GM18858 (cell line): Measurements from ENCODE around the gene UFM1.
A peak's percentile ranks its signal among the peaks of the same experiment; 100 is the strongest.
"Not testable (repeated sequence)": the region's sequence is repeated elsewhere in the genome, so short reads cannot be mapped to it uniquely, and the experiment has no call there.

Experiments
- ATAC-seq: cut with Tn5 transposase; IDR thresholded peaks from one replicate; pipeline ENCODE4 v1.9.1; 2021; ENCODE audit not compliant: unreplicated experiment

Gene UFM1

DNA sequence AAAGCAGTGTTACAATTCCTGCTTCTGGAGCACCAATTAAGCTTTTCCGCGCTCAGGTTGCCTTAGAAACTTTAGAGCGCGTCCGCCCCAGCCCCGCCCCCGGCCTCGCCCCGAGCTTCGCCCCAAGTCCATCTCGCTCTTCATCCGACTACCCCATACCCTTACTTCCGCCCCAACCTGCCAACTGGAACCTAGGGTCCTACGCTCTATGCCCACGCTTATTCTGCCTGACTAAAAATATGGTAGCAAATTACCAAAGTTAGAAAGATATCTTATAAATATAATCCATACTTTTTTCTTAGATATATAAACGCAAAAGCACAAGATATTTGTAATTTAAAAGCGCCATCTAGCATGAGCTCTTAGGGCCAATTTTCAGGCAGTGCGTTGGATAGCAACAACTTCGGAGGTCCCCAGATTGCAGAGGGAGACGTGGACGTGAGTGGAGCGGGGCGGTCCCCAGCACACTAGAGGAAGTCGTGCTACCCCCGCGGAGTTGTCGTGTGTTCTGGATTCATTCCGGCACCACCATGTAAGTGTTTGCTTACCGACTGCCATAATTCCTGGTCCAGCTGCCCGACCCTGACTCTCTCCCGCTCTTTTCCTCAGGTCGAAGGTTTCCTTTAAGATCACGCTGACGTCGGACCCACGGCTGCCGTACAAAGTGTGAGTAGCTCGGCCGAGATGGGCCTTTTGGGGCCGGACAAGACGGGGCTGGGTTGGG is at the start of gene UFM1:
Gene UFM1, plus strand, starts transcription at position 462 of the 724 bp plus-strand sequence. Its CDS starts 69 bp downstream, at position 531.
- ATAC-seq, result peak; percentile 79

- ATAC-seq, result no peak
Observed at GRCh38 chr13:38301236-38301635, 48.4 kb upstream of the UFM1 start.

DNA sequence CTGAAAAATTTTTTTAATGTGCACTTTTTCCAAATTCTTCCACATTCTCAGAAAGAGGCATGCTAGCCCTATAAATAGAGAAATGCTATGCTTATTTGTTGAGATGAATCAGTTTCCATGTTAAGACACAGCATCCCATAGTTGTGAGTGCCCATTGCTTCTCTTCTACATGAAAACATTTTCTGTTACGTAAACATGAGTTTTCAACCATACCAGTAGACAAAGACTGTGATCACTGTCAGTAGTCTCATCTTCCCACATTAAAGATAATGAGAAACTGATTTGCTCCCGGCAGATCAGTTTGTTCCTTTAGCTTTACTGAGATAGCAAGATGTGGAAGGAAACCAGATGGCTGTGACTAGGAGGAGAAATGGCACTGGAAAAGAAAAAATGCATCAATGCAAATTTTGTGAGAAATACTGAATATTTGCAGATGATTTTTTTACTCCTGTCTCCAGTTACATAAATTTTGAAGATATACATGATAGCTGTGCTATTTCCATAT is 45.8 kb upstream of the UFM1 start:
- no peak for ATAC-seq

DNA sequence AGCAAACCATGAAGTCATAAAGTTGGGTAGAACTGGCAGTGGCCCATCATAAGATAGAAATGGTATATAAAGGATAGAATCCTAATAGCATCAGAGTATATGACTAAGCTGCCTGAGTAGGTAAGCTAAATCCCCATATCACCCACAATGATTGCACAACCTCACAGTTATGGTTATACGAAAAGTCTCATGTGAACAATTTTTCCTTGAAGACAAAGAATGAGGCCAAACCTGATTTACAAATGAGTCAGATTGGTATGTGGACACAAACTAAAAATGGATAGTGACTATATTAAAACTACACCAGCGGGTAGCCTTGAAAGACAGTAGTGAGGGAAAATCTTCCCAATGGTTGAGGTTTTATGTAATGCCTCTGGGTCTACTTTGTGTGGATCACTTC is 40.9 kb upstream of the UFM1 start:
- ATAC-seq, result no peak

GRCh38 chr13:38309397-38309796 is 40.3 kb upstream of the UFM1 start:
- ATAC-seq, result no peak

DNA sequence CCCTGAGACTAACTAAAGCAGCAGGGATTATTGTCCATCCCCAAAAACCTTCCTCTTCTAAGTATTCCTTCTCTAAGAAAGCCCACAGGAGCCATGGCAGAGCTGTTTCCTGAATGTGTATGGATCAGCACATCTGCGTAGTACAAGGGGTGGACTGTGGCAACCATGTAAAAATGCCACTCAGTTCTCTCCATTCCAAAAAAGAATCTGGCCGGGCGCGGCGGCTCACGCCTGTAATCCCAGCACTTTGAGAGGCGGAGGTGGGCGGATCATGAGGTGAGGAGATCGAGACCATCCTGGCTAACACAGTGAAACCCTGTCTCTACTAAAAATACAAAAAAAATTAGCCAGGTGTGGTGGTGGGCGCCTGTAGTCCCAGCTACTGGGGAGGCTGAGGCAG is 38.5 kb upstream of the UFM1 start:
- not testable (repeated sequence) for ATAC-seq

GRCh38 chr13:38316129-38316528 is 33.5 kb upstream of the UFM1 start:
- ATAC-seq, result no peak

GRCh38 chr13:38321654-38322053 is 28.0 kb upstream of the UFM1 start:
- no peak for ATAC-seq

GRCh38 chr13:38325426-38325825 is 24.2 kb upstream of the UFM1 start:
- no peak for ATAC-seq

DNA sequence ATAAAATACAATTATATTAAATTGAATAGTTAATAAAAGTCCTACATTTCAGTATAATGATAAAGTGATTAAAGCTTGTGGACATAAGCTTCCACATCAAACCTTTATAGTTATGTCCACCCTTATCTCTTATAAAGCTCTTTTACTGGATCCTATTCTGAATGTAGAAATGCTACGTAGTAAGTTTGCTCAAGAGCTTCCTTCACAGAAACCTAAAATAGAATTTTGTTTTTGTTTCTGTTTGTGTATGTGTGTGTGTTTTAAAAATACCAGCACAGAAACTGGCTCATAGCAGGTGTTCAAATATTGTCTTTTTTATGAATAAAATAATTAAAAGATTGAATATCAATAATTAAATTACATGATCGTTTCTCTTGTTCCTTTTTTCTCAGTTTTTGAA is 21.0 kb upstream of the UFM1 start:
- ATAC-seq, result no peak

DNA sequence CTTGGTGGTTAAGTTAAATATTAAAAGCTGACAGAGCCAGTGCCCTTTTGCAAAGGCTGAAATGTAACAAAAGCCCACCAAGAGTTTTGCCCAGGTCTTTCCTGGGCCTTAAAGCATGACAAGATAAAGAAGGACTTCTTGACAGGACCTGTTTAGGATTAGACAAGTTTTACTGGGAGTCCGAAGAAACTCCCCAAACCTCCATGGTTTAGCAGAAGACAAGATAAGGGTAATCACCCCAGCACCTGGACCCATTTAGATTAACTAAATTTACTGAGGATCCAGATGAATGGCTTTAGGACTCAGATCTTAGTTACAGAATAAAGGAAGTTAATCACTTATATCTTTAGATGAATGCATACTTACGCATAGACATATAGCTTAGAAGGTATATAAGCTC is 14.8 kb upstream of the UFM1 start:
- no peak for ATAC-seq

DNA sequence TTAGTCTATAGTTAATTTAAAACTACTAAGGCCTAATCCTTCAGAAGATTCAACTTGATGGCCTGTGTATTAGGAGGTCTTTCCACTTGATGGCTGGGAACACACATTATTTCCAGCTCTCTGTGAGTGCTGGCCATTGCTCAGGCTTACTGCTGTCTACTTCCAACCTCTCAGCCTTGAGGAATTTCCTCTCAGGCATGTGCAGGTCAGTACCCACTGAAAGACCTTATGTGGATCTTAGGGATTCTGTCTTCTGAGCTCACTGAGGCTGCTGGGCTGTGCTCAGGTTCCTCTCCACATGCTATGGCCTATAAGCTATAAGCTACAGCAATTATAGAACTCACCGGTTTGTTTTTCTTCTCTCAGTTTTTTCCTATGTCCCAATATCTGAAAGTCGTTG is 11.6 kb upstream of the UFM1 start:
- ATAC-seq, result no peak

DNA sequence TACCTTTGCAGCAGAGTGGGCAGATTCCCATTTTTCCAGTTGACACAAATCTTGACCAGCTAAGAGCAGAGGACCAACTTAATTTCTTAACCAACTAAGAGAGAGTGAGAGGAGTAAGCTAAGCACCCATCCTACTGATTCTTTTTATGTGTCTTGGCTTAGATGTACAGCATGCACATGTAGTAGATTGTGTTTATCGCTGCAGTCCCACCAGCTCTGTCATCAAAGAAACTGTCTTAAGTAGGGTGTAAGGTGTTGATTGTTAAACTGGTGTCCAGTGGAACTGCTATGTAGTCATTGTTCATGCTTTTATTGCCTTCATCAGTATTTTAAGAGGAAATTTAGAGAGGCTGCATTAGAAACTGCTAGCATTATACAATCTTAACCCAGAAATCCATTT is 9.0 kb upstream of the UFM1 start:
- ATAC-seq, result no peak

- ATAC-seq, result no peak
Observed at GRCh38 chr13:38341149-38341692, 8.4 kb upstream of the UFM1 start.

DNA sequence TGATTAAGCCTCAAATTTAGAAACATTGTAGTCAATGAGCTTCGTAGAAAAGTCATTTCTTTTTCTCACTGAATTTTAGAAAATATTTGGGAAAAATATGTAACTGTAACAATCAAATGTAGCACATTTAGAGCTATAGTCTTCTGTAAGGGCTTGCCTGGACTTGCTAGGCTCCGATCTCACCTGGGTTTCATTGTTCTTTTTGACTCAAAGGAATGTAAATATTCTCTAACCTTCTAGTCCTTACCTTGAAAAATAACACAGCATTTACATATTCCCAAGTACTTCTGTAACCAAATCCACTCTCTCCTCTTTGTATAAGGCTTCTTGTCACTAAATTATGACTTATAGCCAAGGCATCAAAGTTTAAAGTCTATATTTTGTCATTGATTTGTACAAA is 2.9 kb upstream of the UFM1 start:
- ATAC-seq, result no peak

- ATAC-seq, result peak; percentile 17
Observed at GRCh38 chr13:38348861-38349389, 726 bp upstream of the UFM1 start.

DNA sequence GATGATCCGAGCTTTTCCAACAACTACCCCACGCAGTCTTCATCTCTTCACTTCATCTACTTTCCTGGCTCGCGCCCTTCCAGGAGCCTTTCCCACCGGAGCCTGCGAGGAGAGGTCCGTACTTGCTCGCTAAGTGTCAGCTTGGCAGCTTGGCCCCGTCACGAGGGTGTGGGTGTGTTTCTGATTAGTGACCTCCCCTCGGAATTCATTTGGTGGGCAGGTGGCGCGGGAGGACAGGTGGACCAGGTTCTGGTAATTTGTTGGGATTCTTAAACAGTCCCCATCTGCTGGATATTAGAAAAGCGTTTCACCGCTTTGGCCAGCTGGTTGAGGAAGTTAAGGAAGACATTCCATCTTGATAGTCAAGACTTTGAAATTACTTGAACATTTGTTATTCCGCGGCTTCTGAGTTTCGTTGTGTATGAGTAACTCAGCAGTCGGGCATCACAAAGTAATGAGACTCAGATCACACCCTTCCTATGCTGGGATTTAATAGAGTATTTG is 515 bp downstream of the UFM1 start:
- ATAC-seq, result no peak

DNA sequence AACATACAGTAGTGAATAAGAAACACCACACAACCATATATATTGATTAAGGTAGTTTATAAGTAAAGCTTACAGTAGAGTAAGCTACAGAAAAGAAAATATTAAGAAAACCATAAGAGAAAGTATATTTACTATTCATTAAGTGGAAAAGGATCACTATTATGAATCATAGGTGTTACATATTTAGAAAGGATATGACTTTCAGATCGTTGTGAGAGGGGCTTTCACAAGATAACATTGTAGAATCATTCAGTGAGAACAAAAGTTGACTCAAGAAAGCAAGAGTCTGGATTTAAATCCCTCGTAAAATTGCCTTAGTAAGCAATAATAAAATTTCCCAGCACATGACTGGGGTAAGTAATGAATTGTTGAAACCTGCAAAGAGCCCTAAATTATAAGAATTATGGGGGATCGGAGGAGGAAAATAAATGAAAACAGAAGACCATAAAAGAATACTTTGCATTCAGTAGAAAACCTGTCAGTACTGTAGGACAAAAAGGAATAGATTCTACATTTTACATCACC is 6.0 kb downstream of the UFM1 start:
- no peak for ATAC-seq

DNA sequence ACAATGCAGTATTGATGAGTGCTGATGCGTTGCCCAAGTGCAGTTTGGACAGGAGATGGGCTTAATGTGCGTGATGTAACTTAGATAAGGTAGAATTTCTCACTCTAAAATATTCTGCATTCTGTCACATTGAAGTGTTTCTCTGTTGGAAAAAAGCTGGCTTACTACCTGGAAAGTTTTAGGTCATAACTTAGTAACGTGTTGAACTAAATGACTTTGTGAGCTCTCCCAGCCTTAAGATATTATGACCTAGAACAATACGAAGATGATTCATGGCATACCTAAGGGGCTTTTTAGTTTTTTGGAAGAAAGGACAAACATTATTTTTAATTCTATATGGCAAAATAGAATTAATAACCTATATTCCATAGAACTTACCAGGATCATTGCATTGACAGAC is 9.0 kb downstream of the UFM1 start:
- no peak for ATAC-seq

GRCh38 chr13:38361542-38362262 is 12.1 kb downstream of the UFM1 start:
- ATAC-seq, result no peak

- ATAC-seq, result no peak
Observed at GRCh38 chr13:38363219-38363618, 13.6 kb downstream of the UFM1 start.
